Keratinocyte (primary cell): ENCODE data around the gene PPP1R12A. TPM values are rescaled to one million over a fixed set of nuclear protein-coding genes. Genes with fewer than 3 reads are reported as not detected.

Source experiments
- DNase-seq: peaks from one replicate; pipeline ENCODE4 v3.0.0-alpha.2; 2011; ENCODE audit warnings: low read depth, missing footprints, low spot score
- FAIRE-seq: peaks from 2 replicates; lab custom pipeline; 2011; peaks lifted over from hg19 to GRCh38; lab: Jason Lieb, UNC
- H2AFZ ChIP-seq: 2 replicates; pipeline ENCODE4 v1.6.0; 2012; ENCODE audit warnings: low read length, control low read depth, inconsistent platforms; ENCODE audit not compliant: control insufficient read depth
- H3K27ac ChIP-seq: 2 replicates; pipeline ENCODE4 v1.5.1; 2011; ENCODE audit warnings: low read length; ENCODE audit not compliant: control insufficient read depth, insufficient read depth
- H3K27me3 ChIP-seq: 3 replicates; pipeline ENCODE4 v1.6.0; 2011; ENCODE audit warnings: low read length; ENCODE audit not compliant: control insufficient read depth, insufficient read depth; ENCODE audit errors: extremely low read depth
- H3K36me3 ChIP-seq, 2 experiments: 2 replicates in 1 of 2; 3 replicates in 1 of 2; pipeline ENCODE4 v1.5.1; 2011; ENCODE audit warnings: low read length in 2 of 2, mild to moderate bottlenecking in 1 of 2; ENCODE audit not compliant: control insufficient read depth in 2 of 2, insufficient read depth in 2 of 2; ENCODE audit errors: extremely low read depth in 1 of 2
- H3K4me1 ChIP-seq: 3 replicates; pipeline ENCODE4 v1.5.1; 2011; ENCODE audit warnings: low read length; ENCODE audit not compliant: control insufficient read depth, insufficient read depth; ENCODE audit errors: extremely low read depth
- H3K4me2 ChIP-seq: 3 replicates; pipeline ENCODE4 v1.6.0; 2011; ENCODE audit warnings: low read depth, low read length; ENCODE audit not compliant: control insufficient read depth, insufficient read depth; ENCODE audit errors: extremely low read depth
- H3K4me3 ChIP-seq, 3 experiments: fragments of 200-600 bp in 1 of 3; sonication (generic) in 1 of 3; 2 replicates in 2 of 3; 3 replicates in 1 of 3; pipeline ENCODE4 v1.5.1; 2011 to 2016; ENCODE audit warnings: low read length in 3 of 3, mild to moderate bottlenecking in 3 of 3, control low read depth in 2 of 3, inconsistent platforms in 1 of 3, low read depth in 1 of 3, mixed read lengths in 1 of 3, mixed run types in 1 of 3, moderate library complexity in 1 of 3; ENCODE audit not compliant: control insufficient read depth in 2 of 3, insufficient read depth in 2 of 3; ENCODE audit errors: extremely low read depth in 1 of 3
- H3K79me2 ChIP-seq: 2 replicates; pipeline ENCODE4 v1.6.0; 2012; ENCODE audit warnings: low read length; ENCODE audit not compliant: control insufficient read depth, insufficient read depth
- H3K9ac ChIP-seq: 3 replicates; pipeline ENCODE4 v1.6.0; 2011; ENCODE audit warnings: low read length; ENCODE audit not compliant: control insufficient read depth, insufficient read depth; ENCODE audit errors: extremely low read depth
- H3K9me1 ChIP-seq: 3 replicates; pipeline ENCODE4 v1.6.0; 2011; ENCODE audit warnings: low read length; ENCODE audit not compliant: control insufficient read depth, insufficient read depth; ENCODE audit errors: extremely low read depth
- H3K9me3 ChIP-seq: 2 replicates; pipeline ENCODE4 v1.5.1; 2012; ENCODE audit warnings: low read depth, low read length; ENCODE audit not compliant: control insufficient read depth
- H4K20me1 ChIP-seq: 3 replicates; pipeline ENCODE4 v1.6.0; 2011; ENCODE audit warnings: low read length; ENCODE audit not compliant: control insufficient read depth, insufficient read depth; ENCODE audit errors: extremely low read depth
- CTCF ChIP-seq, 3 experiments: IDR thresholded peaks in 1 of 3; conservative IDR thresholded peaks in 1 of 3; optimal IDR thresholded peaks in 1 of 3; 2 replicates in 2 of 3; 3 replicates in 1 of 3; pipeline versions ENCODE3 to v1.5.1; 2011; ENCODE audit warnings: low read length in 3 of 3, mild to moderate bottlenecking in 3 of 3, moderate library complexity in 2 of 3, control low read depth in 1 of 3, inconsistent platforms in 1 of 3; ENCODE audit not compliant: insufficient read depth in 2 of 3; ENCODE audit errors: extremely low read depth in 1 of 3
- EZH2 ChIP-seq: IDR thresholded peaks from one replicate; pipeline ENCODE4 v1.6.1; 2012; ENCODE audit warnings: inconsistent platforms, mild to moderate bottlenecking, low read length, moderate library complexity
- dilution Hi-C: fragments of 300-500 bp; cut with MboI; formaldehyde crosslinking; loops from one replicate; pipeline ENCODE4 v1.7.0; 2020; ENCODE audit warnings: low sequenced_read_pairs; ENCODE audit not compliant: extremely low pct_ligation_motif_present
- polyA plus RNA-seq, 5 experiments: library from polyadenylated mRNA; depleted of rRNA in 3 of 5; stranded (reverse) in 3 of 5; stranded (forward) in 1 of 5; unstranded in 1 of 5; fragments of >200 nt; gene quantifications; 1 replicate in 1 of 5; 2 replicates in 3 of 5; 3 replicates in 1 of 5; pipeline versions ENCODE4 v1.2.1 to v1.2.3, GENCODE V29; 2011 to 2012; ENCODE audit warnings: missing spikeins in 2 of 5, low read depth in 1 of 5, low replicate concordance in 1 of 5

PPP1R12A gene
- polyA plus RNA-seq, 1 donor (not counting 4 experiments of a cell fraction or from before 2014, with no cell fraction given): 45.2 TPM

GRCh38 chr12:79841878-79842265, 93.0 kb downstream of the PPP1R12A start:
- DNase-seq (no peak), FAIRE-seq (no peak)
- no peak overlapping the region for H3K4me3 ChIP-seq
- dilution Hi-C loops: no loop called here
- H3K27me3 ChIP-seq: no peaks in the 10 kb centered on the region
- no peaks in the 10 kb centered on the region for H4K20me1 ChIP-seq
- no peak overlapping the region for H2AFZ ChIP-seq
- H3K4me1 ChIP-seq: peaks cover 11% of the 10 kb centered on the region
- no peak for TF ChIP-seq CTCF (optimal IDR thresholded peaks at IDR 0.05 in 1 of 3, IDR thresholded peaks at IDR 0.05 in 1 of 3, conservative IDR thresholded peaks at IDR 0.05 in 1 of 3; ENCODE audit: extremely low read depth in 1 of 3, insufficient read depth in 2 of 3, low read length in 3 of 3)
- TF ChIP-seq EZH2: no peak
- H3K79me2 ChIP-seq: peaks cover 31% of the 10 kb centered on the region
- peaks cover 4% of the 10 kb centered on the region in 2 experiments for H3K36me3 ChIP-seq
- no peak overlapping the region for H3K27ac ChIP-seq
- H3K9ac ChIP-seq: no peak overlapping the region
- no peaks in the 10 kb centered on the region for H3K9me1 ChIP-seq
- peaks cover 11% of the 10 kb centered on the region for H3K9me3 ChIP-seq
- H3K4me2 ChIP-seq: no peak overlapping the region

GRCh38 chr12:79841248-79841877, 93.5 kb downstream of the PPP1R12A start:
- Histone ChIP-seq H3K9me3 (peaks cover 11% of the 10 kb centered on the region), H3K79me2 (peaks cover 31% of the 10 kb centered on the region), H3K9ac (no peak overlapping the region), H3K4me3 (no peak overlapping the region), H4K20me1 (no peaks in the 10 kb centered on the region), H3K4me1 (peaks cover 11% of the 10 kb centered on the region), H3K36me3 (peaks cover 4% of the 10 kb centered on the region in 2 experiments), H3K27me3 (no peaks in the 10 kb centered on the region), H2AFZ (no peak overlapping the region), H3K27ac (no peak overlapping the region), H3K9me1 (no peaks in the 10 kb centered on the region), H3K4me2 (no peak overlapping the region)
- DNase-seq (no peak), FAIRE-seq (no peak)
- dilution Hi-C loops: no loop called here
- TF ChIP-seq CTCF (optimal IDR thresholded peaks at IDR 0.05 in 1 of 3, IDR thresholded peaks at IDR 0.05 in 1 of 3, conservative IDR thresholded peaks at IDR 0.05 in 1 of 3; ENCODE audit: extremely low read depth in 1 of 3, insufficient read depth in 2 of 3, low read length in 3 of 3): no peak
- no peak for TF ChIP-seq EZH2
